DND-41 (cell line): ENCODE measurements around the gene TNS3.

Experiments used
- ATAC-seq: fragments of 200-7000 bp; cut with Tn5 transposase; 3 replicates; pipeline ENCODE4 v1.9.1; 2021; ENCODE audit warnings: low read depth; ENCODE audit not compliant: insufficient read depth
- DNase-seq: peaks from one replicate; pipeline ENCODE4 v3.0.0-alpha.2; 2020
- H2AFZ ChIP-seq: 2 replicates; pipeline ENCODE4 v1.6.0; 2012; ENCODE audit warnings: low read depth, low read length
- H3K27ac ChIP-seq: 2 replicates; pipeline ENCODE4 v1.5.1; 2012; ENCODE audit warnings: low read length, inconsistent platforms
- H3K27me3 ChIP-seq: fragments of 200-600 bp; sonication (generic); 2 replicates; pipeline ENCODE4 v1.6.0; 2012; ENCODE audit warnings: low read length, mild to moderate bottlenecking, inconsistent platforms; ENCODE audit not compliant: insufficient read depth, poor library complexity
- H3K36me3 ChIP-seq: 2 replicates; pipeline ENCODE4 v1.5.1; 2012; ENCODE audit warnings: low read length, inconsistent platforms; ENCODE audit not compliant: insufficient read depth
- H3K4me1 ChIP-seq: 2 replicates; pipeline ENCODE4 v1.5.1; 2012; ENCODE audit warnings: mild to moderate bottlenecking, low read length; ENCODE audit not compliant: insufficient read depth
- H3K4me2 ChIP-seq: 2 replicates; pipeline ENCODE4 v1.6.0; 2012; ENCODE audit warnings: mild to moderate bottlenecking, moderate library complexity, low read length, inconsistent platforms; ENCODE audit not compliant: insufficient read depth
- H3K4me3 ChIP-seq, 2 experiments: fragments of 200-600 bp in 1 of 2; shearing (Covaris generic) in 1 of 2; 2 replicates each; pipeline ENCODE4 v1.5.1; 2012 to 2016; ENCODE audit warnings: inconsistent platforms in 2 of 2, low read length in 2 of 2, mild to moderate bottlenecking in 2 of 2, low read depth in 1 of 2, moderate library complexity in 1 of 2
- H3K79me2 ChIP-seq: 2 replicates; pipeline ENCODE4 v1.6.0; 2012; ENCODE audit warnings: low read length, inconsistent platforms; ENCODE audit not compliant: insufficient read depth
- H3K9ac ChIP-seq: 2 replicates; pipeline ENCODE4 v1.6.0; 2012; ENCODE audit warnings: low read depth, mild to moderate bottlenecking, inconsistent platforms, low read length, moderate library complexity
- H3K9me3 ChIP-seq: 2 replicates; pipeline ENCODE4 v1.5.1; 2012; ENCODE audit warnings: low read length, moderate library complexity, mild to moderate bottlenecking, inconsistent platforms; ENCODE audit not compliant: insufficient read depth, severe bottlenecking
- H4K20me1 ChIP-seq: 2 replicates; pipeline ENCODE4 v1.6.0; 2012; ENCODE audit warnings: low read length; ENCODE audit not compliant: insufficient read depth
- CTCF ChIP-seq: IDR thresholded peaks from 2 replicates; pipeline ENCODE4 v1.5.1; 2012; ENCODE audit warnings: borderline replicate concordance, low read length, moderate library complexity, mild to moderate bottlenecking; ENCODE audit not compliant: poor library complexity, severe bottlenecking; ENCODE audit errors: extremely low read depth
- EZH2 ChIP-seq: IDR thresholded peaks from 3 replicates; pipeline ENCODE4 v1.6.1; 2012; ENCODE audit warnings: borderline replicate concordance, low read depth, mild to moderate bottlenecking, moderate library complexity, low read length, inconsistent platforms; ENCODE audit not compliant: severe bottlenecking

TNS3 gene

GRCh38 chr7:47580811-47581331 lies 1.0 kb downstream of the TNS3 start:
- H3K36me3 ChIP-seq: no peaks in the 10 kb centered on the region
- H3K27ac ChIP-seq: no peak overlapping the region
- ATAC-seq (no peak), DNase-seq (no peak)
- H3K4me2 ChIP-seq: no peak overlapping the region
- H3K4me1 ChIP-seq: no peaks in the 10 kb centered on the region
- TF ChIP-seq EZH2 (no peak), CTCF (no peak)
- H3K9ac ChIP-seq: no peak overlapping the region
- no peaks in the 10 kb centered on the region for H4K20me1 ChIP-seq
- H3K9me3 ChIP-seq: peaks cover 11% of the 10 kb centered on the region
- no peaks in the 10 kb centered on the region for H3K79me2 ChIP-seq
- no peak overlapping the region for H2AFZ ChIP-seq
- H3K27me3 ChIP-seq: no peaks in the 10 kb centered on the region
- H3K4me3 ChIP-seq: no peak overlapping the region

- Histone ChIP-seq H3K4me3 (no peak overlapping the region), H3K27me3 (no peaks in the 10 kb centered on the region), H4K20me1 (no peaks in the 10 kb centered on the region), H3K9ac (no peak overlapping the region), H3K4me1 (no peaks in the 10 kb centered on the region), H3K79me2 (no peaks in the 10 kb centered on the region), H3K9me3 (peaks cover 11% of the 10 kb centered on the region), H3K27ac (no peak overlapping the region), H2AFZ (no peak overlapping the region), H3K4me2 (no peak overlapping the region), H3K36me3 (no peaks in the 10 kb centered on the region)
- TF ChIP-seq CTCF: no peak
- no peak for TF ChIP-seq EZH2
- DNase-seq (no peak), ATAC-seq (no peak)
Measured at GRCh38 chr7:47580175-47580706, 1.7 kb downstream of the TNS3 start.

GRCh38 chr7:47579458-47579857 lies 2.5 kb downstream of the TNS3 start:
- TF ChIP-seq EZH2 (no peak), CTCF (no peak)
- no peaks in the 10 kb centered on the region for H4K20me1 ChIP-seq
- H3K4me3 ChIP-seq: no peak overlapping the region
- no peaks in the 10 kb centered on the region for H3K79me2 ChIP-seq
- no peak overlapping the region for H3K9ac ChIP-seq
- H3K27ac ChIP-seq: no peak overlapping the region
- no peaks in the 10 kb centered on the region for H3K36me3 ChIP-seq
- no peak overlapping the region for H3K4me2 ChIP-seq
- ATAC-seq (no peak), DNase-seq (no peak)
- H3K27me3 ChIP-seq: no peaks in the 10 kb centered on the region
- H3K4me1 ChIP-seq: no peaks in the 10 kb centered on the region
- H3K9me3 ChIP-seq: peaks cover 11% of the 10 kb centered on the region
- H2AFZ ChIP-seq: no peak overlapping the region
